ENCODE results near the gene FBXL20.

- TF ChIP-seq, protein P1, sequence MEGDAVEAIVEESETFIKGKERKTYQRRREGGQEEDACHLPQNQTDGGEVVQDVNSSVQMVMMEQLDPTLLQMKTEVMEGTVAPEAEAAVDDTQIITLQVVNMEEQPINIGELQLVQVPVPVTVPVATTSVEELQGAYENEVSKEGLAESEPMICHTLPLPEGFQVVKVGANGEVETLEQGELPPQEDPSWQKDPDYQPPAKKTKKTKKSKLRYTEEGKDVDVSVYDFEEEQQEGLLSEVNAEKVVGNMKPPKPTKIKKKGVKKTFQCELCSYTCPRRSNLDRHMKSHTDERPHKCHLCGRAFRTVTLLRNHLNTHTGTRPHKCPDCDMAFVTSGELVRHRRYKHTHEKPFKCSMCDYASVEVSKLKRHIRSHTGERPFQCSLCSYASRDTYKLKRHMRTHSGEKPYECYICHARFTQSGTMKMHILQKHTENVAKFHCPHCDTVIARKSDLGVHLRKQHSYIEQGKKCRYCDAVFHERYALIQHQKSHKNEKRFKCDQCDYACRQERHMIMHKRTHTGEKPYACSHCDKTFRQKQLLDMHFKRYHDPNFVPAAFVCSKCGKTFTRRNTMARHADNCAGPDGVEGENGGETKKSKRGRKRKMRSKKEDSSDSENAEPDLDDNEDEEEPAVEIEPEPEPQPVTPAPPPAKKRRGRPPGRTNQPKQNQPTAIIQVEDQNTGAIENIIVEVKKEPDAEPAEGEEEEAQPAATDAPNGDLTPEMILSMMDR (IDR thresholded peaks at IDR 0.05), result no peak
- no peak for TF ChIP-seq HMGXB4 (CRISPR knock-in tag; IDR thresholded peaks at IDR 0.05)
Observed at GRCh38 chr17:39209317-39210092, 191.9 kb downstream of the FBXL20 start.

Measured in WTC11 (cell line).